VCaP (cell line): ENCODE results near the gene CD96.
A peak's percentile ranks its signal among the peaks of the same experiment; 100 is the strongest.

Experiments
- H3K27ac ChIP-seq: fragments of 450-650 bp; 2 replicates; pipeline ENCODE4 v1.5.1; 2017
- CTCF ChIP-seq: fragments of 450-650 bp; conservative IDR thresholded peaks from 2 replicates; pipeline ENCODE4 v1.5.1; 2017; ENCODE audit warnings: mild to moderate bottlenecking, moderate library complexity

The CD96 gene

GRCh38 chr3:111541911-111542483 is at the start of gene CD96:
TSS of gene CD96 (plus strand) at chr3:111542197. CDS start at chr3:111542249, 52 bp downstream.
- no peak for TF ChIP-seq CTCF
- no peak within 1 kb of the TSS for H3K27ac ChIP-seq

GRCh38 chr3:111493276-111493675 is 48.7 kb upstream of the CD96 start:
- no peak for TF ChIP-seq CTCF
- no peak overlapping the region for H3K27ac ChIP-seq

GRCh38 chr3:111496894-111497559 is 45.0 kb upstream of the CD96 start:
- TF ChIP-seq CTCF = no peak
- peak overlapping the region; percentile 39 for H3K27ac ChIP-seq

GRCh38 chr3:111498022-111498421 is 44.0 kb upstream of the CD96 start:
- TF ChIP-seq CTCF = no peak

GRCh38 chr3:111506435-111506834 is 35.6 kb upstream of the CD96 start:
- TF ChIP-seq CTCF = no peak
- no peak overlapping the region for H3K27ac ChIP-seq

More at GRCh38 chr3:111498022-111498421, 44.0 kb upstream of the CD96 start:
- peak overlapping the region; percentile 39 for H3K27ac ChIP-seq

- no peak for TF ChIP-seq CTCF
- H3K27ac ChIP-seq = no peak overlapping the region; the same call in 1 of the 2 replicates
Measured at GRCh38 chr3:111509308-111509707, 32.7 kb upstream of the CD96 start.

GRCh38 chr3:111517801-111518200 is 24.2 kb upstream of the CD96 start:
- no peak for TF ChIP-seq CTCF

More at GRCh38 chr3:111517801-111518200, 24.2 kb upstream of the CD96 start:
- H3K27ac ChIP-seq = no peak overlapping the region
